CD1c-positive myeloid dendritic cell (primary cell): ENCODE results near the gene AGBL2.
"Not testable (repeated sequence)": the region's sequence is repeated elsewhere in the genome, so short reads cannot be mapped to it uniquely, and the experiment has no call there.

Experiments
- DNase-seq: peaks from one replicate; pipeline ENCODE4 v3.0.0-alpha.2; 2016; ENCODE audit errors: extremely low spot score

Gene AGBL2

GRCh38 chr11:47688991-47689390, 26.2 kb downstream of the AGBL2 start:
- no peak for DNase-seq

GRCh38 chr11:47688111-47688510, 27.1 kb downstream of the AGBL2 start:
- DNase-seq = peak; percentile 9

- DNase-seq = not testable (repeated sequence)
These were observed 28.5 kb downstream of the AGBL2 start for GRCh38 chr11:47686704-47687103.

GRCh38 chr11:47686151-47686550, 29.0 kb downstream of the AGBL2 start:
- DNase-seq = no peak

- DNase-seq = no peak
These were observed 39.3 kb downstream of the AGBL2 start for GRCh38 chr11:47675851-47676250.

- no peak for DNase-seq
These were observed 42.9 kb downstream of the AGBL2 start for GRCh38 chr11:47672283-47672730.

GRCh38 chr11:47669856-47670255, 45.3 kb downstream of the AGBL2 start:
- DNase-seq = no peak

- no peak for DNase-seq
These were observed 46.5 kb downstream of the AGBL2 start for GRCh38 chr11:47668665-47669064.

- DNase-seq = no peak
These were observed 47.6 kb downstream of the AGBL2 start for GRCh38 chr11:47667555-47667954.

- DNase-seq = no peak
These were observed 48.0 kb downstream of the AGBL2 start for GRCh38 chr11:47667135-47667534.

GRCh38 chr11:47664936-47665335, 50.2 kb downstream of the AGBL2 start:
- not testable (repeated sequence) for DNase-seq

- DNase-seq = no peak
These were observed 53.9 kb downstream of the AGBL2 start for GRCh38 chr11:47661245-47661644.

- no peak for DNase-seq
These were observed 55.9 kb downstream of the AGBL2 start for GRCh38 chr11:47659276-47659675.

- DNase-seq = no peak
These were observed 58.8 kb downstream of the AGBL2 start for GRCh38 chr11:47656260-47656885.

- DNase-seq = no peak
These were observed 63.2 kb downstream of the AGBL2 start for GRCh38 chr11:47651818-47652469.

- no peak for DNase-seq
These were observed 65.9 kb downstream of the AGBL2 start for GRCh38 chr11:47649276-47649675.

GRCh38 chr11:47646019-47646418, 69.2 kb downstream of the AGBL2 start:
- no peak for DNase-seq

GRCh38 chr11:47645500-47645899, 69.7 kb downstream of the AGBL2 start:
- DNase-seq = no peak

- DNase-seq = peak; percentile 98
These were observed 72.9 kb downstream of the AGBL2 start, which contains the start of gene MTCH2 for GRCh38 chr11:47642099-47642855. MTCH2 (minus strand) TSS chr11:47642559; CDS start chr11:47642465, 94 bp downstream.

GRCh38 chr11:47641600-47642098, 73.5 kb downstream of the AGBL2 start:
- DNase-seq = no peak

GRCh38 chr11:47640506-47640905, 74.7 kb downstream of the AGBL2 start:
- DNase-seq = not testable (repeated sequence)

- DNase-seq = not testable (repeated sequence)
These were observed 78.8 kb downstream of the AGBL2 start for GRCh38 chr11:47636331-47636730.
